CD4-positive, alpha-beta T cell (primary cell): ENCODE results near the gene TOP3B. TPM values are rescaled to one million over a fixed set of nuclear protein-coding genes. Genes with fewer than 3 reads are reported as not detected.

Experiments
- ATAC-seq: fragments of 200-7000 bp; cut with Tn5 transposase; one replicate; pipeline ENCODE4 v1.10.0; 2022; ENCODE audit warnings: mild to moderate bottlenecking; ENCODE audit not compliant: poor library complexity
- CTCF ChIA-PET: fragments of 350-600 bp; sonication (Branson Sonifier 250); formaldehyde crosslinking; loops from one replicate; lab custom pipeline; 2021; ENCODE audit warnings: antibody characterized with exemption, inconsistent platforms; lab: Charles Lee
- POLR2A ChIA-PET: fragments of 350-600 bp; sonication (Branson Sonifier 250); formaldehyde crosslinking; loops from one replicate; lab custom pipeline; 2021; ENCODE audit warnings: antibody characterized with exemption, inconsistent platforms; lab: Charles Lee
- DNase-seq, 14 experiments: peaks; one replicate each; pipeline ENCODE4 v3.0.0-alpha.2; 2013 to 2020; ENCODE audit warnings: mixed read lengths in 2 of 14
- H3K27ac ChIP-seq, 2 donors: one replicate each; pipeline versions ENCODE4 v1.5.1 to v1.7.0; 2013; ENCODE audit warnings: low read length in 2 of 2, low read depth in 1 of 2, mild to moderate bottlenecking in 1 of 2
- H3K27me3 ChIP-seq, 2 experiments: 1 replicate in 1 of 2; 2 replicates in 1 of 2; pipeline versions ENCODE4 v1.6.1 to v1.7.0; 2013; ENCODE audit warnings: low read length in 2 of 2, control low read depth in 1 of 2, mild to moderate bottlenecking in 1 of 2, moderate library complexity in 1 of 2; ENCODE audit not compliant: insufficient read depth in 2 of 2, control insufficient read depth in 1 of 2
- H3K36me3 ChIP-seq: one replicate; pipeline ENCODE4 v1.6.1; 2013; ENCODE audit warnings: low read length, control low read depth; ENCODE audit not compliant: insufficient read depth
- H3K4me1 ChIP-seq: one replicate; pipeline ENCODE4 v1.6.1; 2013; ENCODE audit warnings: low read length, control low read depth; ENCODE audit not compliant: insufficient read depth
- H3K4me3 ChIP-seq: one replicate; pipeline ENCODE4 v1.5.1; 2013; ENCODE audit warnings: mild to moderate bottlenecking, low read length, moderate library complexity
- H3K9me3 ChIP-seq, 2 experiments: 1 replicate in 1 of 2; 2 replicates in 1 of 2; pipeline versions ENCODE4 v1.6.1 to v1.7.0; 2013; ENCODE audit warnings: low read length in 2 of 2, mild to moderate bottlenecking in 2 of 2, control low read depth in 1 of 2, moderate library complexity in 1 of 2; ENCODE audit not compliant: control insufficient read depth in 1 of 2, insufficient read depth in 1 of 2
- H3K27ac Mint-ChIP-seq: one replicate; pipeline ENCODE4 v1.8.0; 2020; ENCODE audit warnings: mixed read lengths
- H3K27me3 Mint-ChIP-seq: one replicate; pipeline ENCODE4 v1.8.0; 2021; ENCODE audit warnings: mixed read lengths
- H3K36me3 Mint-ChIP-seq: one replicate; pipeline ENCODE4 v1.8.0; 2021; ENCODE audit warnings: low read depth, mixed read lengths
- H3K4me1 Mint-ChIP-seq: one replicate; pipeline ENCODE4 v1.8.0; 2021; ENCODE audit warnings: low read depth, mixed read lengths
- H3K4me3 Mint-ChIP-seq: one replicate; pipeline ENCODE4 v1.8.0; 2020; ENCODE audit warnings: mild to moderate bottlenecking, mixed read lengths
- H3K9me3 Mint-ChIP-seq: one replicate; pipeline ENCODE4 v1.8.0; 2020; ENCODE audit warnings: mixed read lengths
- intact Hi-C, 2 experiments: fragments of 100-400 bp; cut with DNase I in 1 of 2; cut with micrococcal nuclease in 1 of 2; formaldehyde crosslinking; loops; one replicate each; pipeline versions ENCODE4 v1.15.1 to v1.9.0; 2023 to 2025; cut with DNase I, micrococcal nuclease
- total RNA-seq, 174 experiments: library from RNA in 2 of 174; stranded (reverse) in 2 of 174; gene quantifications; one replicate each; pipeline ENCODE4 v1.2.3 and lab custom pipeline; 2021 to 2026
- TF ChIP-seq, protein P1 (sequence below): fragments of 200-600 bp; IDR thresholded peaks from one replicate; pipeline ENCODE4 v1.8.0; 2022; ENCODE audit warnings: antibody characterized with exemption, mild to moderate bottlenecking

The TOP3B gene
- total RNA-seq, 2 experiments from 2014 or later: 60.2 to 62.8 TPM

DNA sequence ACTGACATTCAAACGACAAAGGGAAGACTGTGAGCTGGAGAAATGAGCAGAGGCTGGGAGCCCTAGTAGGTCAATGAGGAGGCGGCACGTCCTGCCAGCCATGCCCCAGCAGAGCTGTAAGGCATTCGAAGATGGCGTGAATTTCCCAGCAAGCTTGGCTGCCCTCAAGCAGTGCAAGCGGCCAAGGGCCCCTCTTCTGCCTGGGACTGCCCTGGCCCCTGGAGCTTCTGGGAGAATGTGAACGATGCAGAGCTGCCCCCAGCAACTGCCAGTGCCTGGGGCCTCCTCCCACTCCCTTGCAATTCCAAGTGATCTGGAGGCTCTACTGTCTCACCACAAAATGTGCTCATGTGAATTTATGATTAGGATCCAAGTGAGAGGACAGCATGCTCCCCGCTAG lies 34.2 kb downstream of the TOP3B start:
- Histone ChIP-seq H3K36me3 (peaks cover 14% of the 10 kb centered on the region), H3K27me3 (no peaks in the 10 kb centered on the region), H3K27ac (no peak overlapping the region), H3K4me3 (no peak overlapping the region), H3K4me1 (peaks cover 18% of the 10 kb centered on the region), H3K9me3 (no peaks in the 10 kb centered on the region)
- ChIA-PET POLR2A (no interaction called here), CTCF (no interaction called here)
- H3K36me3 Mint-ChIP-seq: peaks cover 17% of the 10 kb centered on the region
- H3K4me1 Mint-ChIP-seq: peaks cover 36% of the 10 kb centered on the region
- no peak for DNase-seq
- no peak overlapping the region for H3K27ac Mint-ChIP-seq
- H3K4me3 Mint-ChIP-seq: no peak overlapping the region
- H3K9me3 Mint-ChIP-seq: no peaks in the 10 kb centered on the region
- TF ChIP-seq, protein P1, sequence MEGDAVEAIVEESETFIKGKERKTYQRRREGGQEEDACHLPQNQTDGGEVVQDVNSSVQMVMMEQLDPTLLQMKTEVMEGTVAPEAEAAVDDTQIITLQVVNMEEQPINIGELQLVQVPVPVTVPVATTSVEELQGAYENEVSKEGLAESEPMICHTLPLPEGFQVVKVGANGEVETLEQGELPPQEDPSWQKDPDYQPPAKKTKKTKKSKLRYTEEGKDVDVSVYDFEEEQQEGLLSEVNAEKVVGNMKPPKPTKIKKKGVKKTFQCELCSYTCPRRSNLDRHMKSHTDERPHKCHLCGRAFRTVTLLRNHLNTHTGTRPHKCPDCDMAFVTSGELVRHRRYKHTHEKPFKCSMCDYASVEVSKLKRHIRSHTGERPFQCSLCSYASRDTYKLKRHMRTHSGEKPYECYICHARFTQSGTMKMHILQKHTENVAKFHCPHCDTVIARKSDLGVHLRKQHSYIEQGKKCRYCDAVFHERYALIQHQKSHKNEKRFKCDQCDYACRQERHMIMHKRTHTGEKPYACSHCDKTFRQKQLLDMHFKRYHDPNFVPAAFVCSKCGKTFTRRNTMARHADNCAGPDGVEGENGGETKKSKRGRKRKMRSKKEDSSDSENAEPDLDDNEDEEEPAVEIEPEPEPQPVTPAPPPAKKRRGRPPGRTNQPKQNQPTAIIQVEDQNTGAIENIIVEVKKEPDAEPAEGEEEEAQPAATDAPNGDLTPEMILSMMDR: no peak
- no peaks in the 10 kb centered on the region for H3K27me3 Mint-ChIP-seq
- ATAC-seq: no peak
- intact Hi-C loops: no loop called here

DNA sequence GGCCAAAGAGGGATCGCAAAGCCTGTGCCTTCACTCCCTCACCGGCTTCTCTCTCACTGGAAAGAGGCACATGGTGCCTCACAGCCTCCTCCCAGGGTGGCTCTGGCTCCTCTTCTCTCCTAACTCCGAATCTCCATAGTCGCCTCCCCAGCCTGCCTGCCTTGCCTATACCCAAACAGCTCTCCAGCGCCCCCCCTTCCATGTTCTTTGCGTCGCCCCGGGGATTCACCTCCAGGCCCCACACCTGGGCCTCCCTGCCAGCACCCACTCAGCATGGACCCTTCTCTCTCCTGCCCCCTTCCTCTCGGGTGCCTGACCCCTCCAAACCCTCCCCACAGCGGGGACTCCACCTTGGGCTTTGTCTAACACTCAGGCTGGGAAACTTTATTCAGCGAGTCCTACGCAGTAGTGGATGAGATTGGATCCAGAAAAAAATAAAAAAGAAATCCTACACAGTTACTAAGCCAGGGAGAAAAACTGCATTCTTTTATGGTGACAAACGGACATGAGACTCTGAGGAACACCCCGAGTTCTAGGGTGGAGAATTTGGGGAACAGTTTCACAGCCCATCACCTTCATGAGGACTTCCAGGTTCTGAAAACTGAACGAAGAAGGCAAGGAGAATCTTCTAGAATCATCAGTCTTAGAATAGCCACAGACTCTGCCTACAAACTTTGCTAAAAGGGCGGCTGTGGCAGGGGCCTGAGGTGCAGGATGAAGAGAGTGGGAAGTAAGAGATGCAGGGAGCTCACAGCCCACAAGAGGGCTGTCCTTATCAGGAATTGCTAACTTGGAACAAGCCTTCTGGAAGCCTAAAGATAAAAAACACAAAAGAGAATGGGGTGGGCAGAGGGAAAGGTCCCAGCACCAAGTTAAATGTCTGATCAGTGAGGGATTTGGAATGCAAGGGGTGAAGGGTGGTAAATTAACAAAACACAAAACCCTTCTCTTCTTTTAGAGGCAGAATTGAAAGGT lies 35.3 kb downstream of the TOP3B start:
- POLR2A ChIA-PET: no interaction called here
- DNase-seq (no peak), ATAC-seq (no peak)
- peaks cover 28% of the 10 kb centered on the region for H3K4me1 Mint-ChIP-seq
- no peak overlapping the region for H3K4me3 Mint-ChIP-seq
- Histone ChIP-seq H3K36me3 (peaks cover 14% of the 10 kb centered on the region), H3K4me3 (no peak overlapping the region), H3K9me3 (no peaks in the 10 kb centered on the region), H3K27ac (no peak overlapping the region), H3K27me3 (no peaks in the 10 kb centered on the region), H3K4me1 (peaks cover 17% of the 10 kb centered on the region)
- CTCF ChIA-PET: interaction anchor here (1.0 kb wide), 1 partner anchor 9 kb away, joined by 3 read pairs; no protein-coding TSS in a partner anchor
- TF ChIP-seq, protein P1: no peak
- no peak overlapping the region for H3K27ac Mint-ChIP-seq
- H3K27me3 Mint-ChIP-seq: no peaks in the 10 kb centered on the region
- H3K36me3 Mint-ChIP-seq: peaks cover 17% of the 10 kb centered on the region
- intact Hi-C loops: no loop called here
- no peaks in the 10 kb centered on the region for H3K9me3 Mint-ChIP-seq

DNA sequence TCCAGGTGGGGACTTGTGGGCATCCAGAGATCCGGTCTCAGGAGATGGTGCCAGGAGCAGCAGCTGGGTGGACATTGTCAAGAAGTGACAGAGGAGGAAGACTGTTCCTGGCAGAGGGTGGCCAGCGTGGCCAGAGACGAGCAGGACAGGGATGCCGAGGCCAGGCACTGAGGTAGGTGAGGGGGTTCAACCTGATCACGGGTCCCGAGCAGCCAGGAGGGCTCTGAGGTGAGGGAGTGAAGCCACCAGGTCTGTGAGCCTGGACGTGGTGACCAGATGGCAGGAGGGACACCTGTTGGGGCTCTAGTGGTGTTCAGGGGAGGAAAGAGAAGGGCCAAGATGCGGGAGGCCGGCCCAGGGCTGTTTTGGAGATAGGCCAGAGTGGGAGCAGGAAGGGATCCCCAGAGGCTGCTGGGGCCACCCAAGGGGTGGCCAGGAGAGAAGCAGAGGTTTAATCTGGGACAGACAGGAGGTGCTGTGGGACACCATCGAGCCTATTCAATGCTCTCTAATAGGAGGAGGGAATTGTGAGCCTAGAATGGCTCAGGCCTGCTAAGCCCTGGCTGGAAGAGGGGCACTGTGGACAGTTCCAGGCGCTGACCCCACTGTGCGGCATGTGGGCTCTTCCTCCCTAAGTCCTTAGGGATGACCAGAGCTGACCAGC lies 36.2 kb downstream of the TOP3B start:
- no peak for ATAC-seq
- peaks cover 17% of the 10 kb centered on the region for H3K36me3 Mint-ChIP-seq
- H3K27me3 ChIP-seq: no peaks in the 10 kb centered on the region
- H3K9me3 ChIP-seq: no peaks in the 10 kb centered on the region
- ChIA-PET CTCF (no interaction called here), POLR2A (no interaction called here)
- H3K4me1 ChIP-seq: peaks cover 17% of the 10 kb centered on the region
- intact Hi-C loops: no loop called here
- H3K4me3 ChIP-seq: no peak overlapping the region
- DNase-seq: no peak
- no peak overlapping the region for H3K27ac Mint-ChIP-seq
- no peaks in the 10 kb centered on the region for H3K9me3 Mint-ChIP-seq
- H3K4me3 Mint-ChIP-seq: no peak overlapping the region
- H3K4me1 Mint-ChIP-seq: peaks cover 27% of the 10 kb centered on the region
- TF ChIP-seq, protein P1: no peak
- H3K27ac ChIP-seq: no peak overlapping the region
- peaks cover 14% of the 10 kb centered on the region for H3K36me3 ChIP-seq
- H3K27me3 Mint-ChIP-seq: no peaks in the 10 kb centered on the region
